HFF-Myc (cell line): ENCODE results near the gene HSPA8.

Experiments used
- DNase-seq: peaks from one replicate; pipeline ENCODE4 v3.0.0-alpha.2; 2011; ENCODE audit warnings: low read depth; ENCODE audit errors: extremely low read depth
- H3K4me3 ChIP-seq: replicated peaks from 2 replicates; pipeline ENCODE4 v1.5.1; 2011; ENCODE audit warnings: low read depth, mild to moderate bottlenecking, control low read depth, low read length
- CTCF ChIP-seq: IDR thresholded peaks from 2 replicates; pipeline ENCODE4 v1.5.1; 2012; ENCODE audit warnings: mild to moderate bottlenecking, low read depth, low read length, control low read depth; ENCODE audit errors: missing control alignments

Gene HSPA8

GRCh38 chr11:123085497-123085896 lies 23.6 kb upstream of the HSPA8 start:
- DNase-seq: no peak
- TF ChIP-seq CTCF: no peak
- H3K4me3 ChIP-seq: no peak overlapping the region

DNA sequence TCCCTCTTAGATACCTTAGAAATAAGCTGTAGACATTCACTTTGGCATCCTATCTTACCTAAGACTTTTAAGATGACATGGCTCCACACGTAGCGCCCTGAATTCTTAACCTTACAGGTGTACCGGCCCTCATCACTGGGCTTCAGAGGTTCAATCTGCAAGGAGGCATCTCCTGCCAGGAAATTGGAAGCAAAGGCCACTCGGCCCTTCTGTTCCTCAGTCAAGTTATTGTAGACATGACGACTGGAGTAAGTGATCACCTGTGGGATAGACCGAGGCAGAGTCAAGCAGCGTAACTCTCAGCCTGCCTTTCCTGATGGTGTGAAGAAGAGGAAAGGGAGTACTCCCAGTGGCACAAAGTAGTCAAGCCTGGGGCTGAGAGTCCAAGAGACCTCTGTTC lies 22.5 kb upstream of the HSPA8 start:
- no peak for DNase-seq
- TF ChIP-seq CTCF: no peak
- no peak overlapping the region for H3K4me3 ChIP-seq

DNA sequence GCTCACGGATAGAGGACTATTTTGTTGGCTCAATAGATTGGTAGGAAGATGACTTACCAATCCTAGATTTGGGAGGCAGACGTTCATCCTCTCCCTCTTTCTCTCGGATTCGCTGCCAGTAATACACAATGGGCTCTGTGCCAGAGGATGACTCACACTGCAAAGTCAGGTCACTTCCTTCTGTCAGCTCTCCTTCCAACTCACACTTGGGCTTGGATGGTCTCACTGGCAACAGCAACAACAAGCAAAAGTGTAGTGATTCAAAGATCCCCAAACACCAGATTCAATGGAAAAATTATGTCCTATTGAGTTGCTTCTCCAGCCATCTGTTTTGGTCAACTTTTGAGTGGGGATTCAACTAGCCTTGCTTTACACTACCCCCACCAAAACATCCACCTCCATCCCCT lies 21.7 kb upstream of the HSPA8 start:
- no peak for TF ChIP-seq CTCF
- DNase-seq: peak; percentile 99
- H3K4me3 ChIP-seq: no peak overlapping the region

- no peak overlapping the region for H3K4me3 ChIP-seq
- no peak for TF ChIP-seq CTCF
- DNase-seq: no peak
Measured at GRCh38 chr11:123082977-123083376, 21.0 kb upstream of the HSPA8 start.

GRCh38 chr11:123080015-123080414 lies 18.1 kb upstream of the HSPA8 start:
- no peak for TF ChIP-seq CTCF

GRCh38 chr11:123076484-123076883 lies 14.5 kb upstream of the HSPA8 start:
- no peak for TF ChIP-seq CTCF
- DNase-seq: no peak
- no peak overlapping the region for H3K4me3 ChIP-seq

More at GRCh38 chr11:123080015-123080414, 18.1 kb upstream of the HSPA8 start:
- no peak for DNase-seq
- no peak overlapping the region for H3K4me3 ChIP-seq

DNA sequence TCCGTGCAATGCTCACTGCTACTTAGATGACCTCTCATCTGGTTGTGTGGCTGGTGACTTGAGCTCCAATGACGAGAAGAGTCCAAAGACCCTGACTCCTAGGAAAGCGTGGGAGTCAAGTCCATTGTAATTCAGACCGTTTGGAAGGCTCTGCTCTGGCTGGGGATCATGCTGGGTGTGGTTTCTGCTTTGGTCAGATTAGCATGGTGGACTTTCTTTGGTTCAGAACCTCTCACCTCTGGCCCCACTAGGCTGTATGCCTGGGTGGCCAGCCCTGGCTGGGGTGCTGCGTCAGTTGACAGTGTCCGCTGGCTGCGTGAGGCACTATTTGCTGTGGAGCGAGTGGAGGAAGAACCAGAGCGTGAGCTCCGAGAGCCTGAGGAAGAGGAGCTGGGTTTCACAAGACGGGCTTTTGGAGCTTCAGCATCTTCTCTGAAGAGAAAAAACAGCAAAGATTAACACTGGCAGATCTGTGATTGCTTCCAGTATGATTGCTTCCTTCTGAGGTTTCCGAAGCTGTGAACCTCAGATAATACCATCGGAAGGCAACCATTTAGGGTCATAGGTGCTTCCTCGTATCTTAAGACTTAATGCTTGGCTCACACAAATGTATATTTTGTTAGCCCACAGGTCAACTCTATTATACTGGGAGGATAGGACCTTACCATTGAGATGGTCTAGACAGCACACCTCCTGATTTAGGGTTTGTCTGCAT lies 11.6 kb upstream of the HSPA8 start:
- no peak for DNase-seq
- no peak overlapping the region for H3K4me3 ChIP-seq
- TF ChIP-seq CTCF: no peak
